ENCODE data around the gene RFC5. TPM values are rescaled to one million over a fixed set of nuclear protein-coding genes. Genes with fewer than 3 reads are reported as not detected.

Gene RFC5
- total and polyA plus RNA-seq, 2 of the 4 experiments (the other 2 are of a cell fraction): 14.7 to 20.1 TPM

DNA sequence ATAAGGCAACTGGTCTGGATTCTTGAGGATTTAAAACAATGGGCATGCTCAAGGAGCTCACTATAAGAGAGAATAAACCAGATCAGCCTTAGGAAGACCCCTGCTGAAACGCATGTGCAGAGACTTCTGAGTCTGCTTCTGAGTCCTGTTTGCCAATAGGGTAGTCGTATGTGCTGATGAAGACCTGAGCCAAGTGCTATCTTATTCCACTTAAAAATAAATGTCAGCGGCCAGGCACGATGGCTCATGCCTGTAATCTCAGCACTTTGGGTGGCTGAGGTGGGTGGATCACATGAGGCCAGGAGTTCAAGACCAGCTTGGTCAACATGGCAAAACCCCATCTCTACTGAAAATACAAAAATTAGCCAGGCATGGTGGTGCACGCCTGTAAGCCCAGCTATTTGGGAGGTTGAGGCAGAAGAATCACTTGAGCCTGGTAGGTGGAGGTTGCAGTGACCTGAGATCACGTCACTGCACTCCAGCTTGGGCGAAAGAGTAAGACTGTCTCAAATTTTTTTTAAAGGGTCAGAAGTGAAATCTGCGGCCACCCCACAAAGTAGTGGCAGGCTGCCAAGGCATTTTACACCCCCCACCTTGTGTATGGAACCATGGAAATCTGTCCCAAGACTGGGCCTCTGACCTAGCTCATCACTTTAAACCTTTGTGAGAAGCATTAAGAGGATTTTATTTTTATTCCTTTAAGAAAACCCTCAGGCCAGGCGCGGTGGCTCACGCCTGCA is 20.3 kb downstream of the RFC5 start:
- POLR2A ChIA-PET (ENCODE audit: unreplicated experiment): interaction anchor here (0.8 kb wide), 1 partner anchor 10 kb away, joined by 3 read pairs; no protein-coding TSS in a partner anchor
- BruUV-seq (replicated peaks): no TSS peak
- CTCF ChIA-PET: no interaction called here

More for the DNA sequence above, 20.3 kb downstream of the RFC5 start:
- DNase-seq: no peak
- H2BK15ac ChIP-seq (ENCODE audit: low read depth, low read length): no peak overlapping the region
- no peak overlapping the region for H3K56ac ChIP-seq (ENCODE audit: extremely low read depth, insufficient read depth, low read length)
- no peak overlapping the region for H2BK120ac ChIP-seq (ENCODE audit: low read depth, low read length)
- H4K20me1 ChIP-seq (ENCODE audit: insufficient read depth, low read length): peaks cover 14% of the 10 kb centered on the region; the same call in 1 of the 2 replicates
- H2AK9ac ChIP-seq (replicated peaks; ENCODE audit: low read depth, low read length, poor library complexity): no peak overlapping the region
- ATAC-seq (ENCODE audit: low read depth): no peak
- H3K4me2 ChIP-seq (ENCODE audit: low read depth, low read length): no peak overlapping the region
- H3K4ac ChIP-seq (ENCODE audit: low read depth, low read length): no peak overlapping the region
- no peak overlapping the region for H4K5ac ChIP-seq (ENCODE audit: low read depth, low read length)
- intact Hi-C loops (cut with micrococcal nuclease) (no loop called here), in situ Hi-C loops (cut with MboI; ENCODE audit: low sequenced_read_pairs) (loop anchor here (25.0 kb wide), 1 partner anchor 350 kb away; the partner anchor contains the start of gene SUDS3), dilution Hi-C loops (cut with HindIII; ENCODE audit: low sequenced_read_pairs, unreplicated experiment) (no loop called here)
- H2BK20ac ChIP-seq (ENCODE audit: low read depth, low read length): no peak overlapping the region
- no peak overlapping the region for H3K14ac ChIP-seq (replicated peaks; ENCODE audit: low read depth, low read length)
- H3K4me1 ChIP-seq (ENCODE audit: control insufficient read depth, insufficient read depth, low read length): no peaks in the 10 kb centered on the region
- no peak overlapping the region for H2AK5ac ChIP-seq (ENCODE audit: low read depth, low read length)
- no peak overlapping the region for H3K9ac ChIP-seq (ENCODE audit: low read depth, low read length)
- H2AFZ ChIP-seq (replicated peaks; ENCODE audit: low read length, poor library complexity): no peak overlapping the region
- no peak overlapping the region for H3K18ac ChIP-seq (ENCODE audit: low read depth, low read length)
- no peaks in the 10 kb centered on the region for H3K9me3 ChIP-seq (ENCODE audit: control insufficient read depth, insufficient read depth, low read length)
- WGBS, 2 experiments (ENCODE audit: extremely low coverage in 2 of 2, insufficient read length in 1 of 2): 100% methylated on average over 1 of the region's 11 CpGs; no CpG with 5 or more reads in 1 of the 2 experiments
- H4K91ac ChIP-seq (ENCODE audit: insufficient read depth, low read depth, low read length): no peak overlapping the region
- no peak overlapping the region for H4K8ac ChIP-seq (ENCODE audit: low read depth in 2 of 2, low read length in 2 of 2)
- TF ChIP-seq MAFK (IDR thresholded peaks at IDR 0.05; ENCODE audit: low read depth, low read length) (no peak), NFE2L2 (IDR thresholded peaks at IDR 0.05; ENCODE audit: low read depth, low read length) (no peak), SMC3 (IDR thresholded peaks at IDR 0.05; ENCODE audit: low read depth, low read length) (no peak), BHLHE40 (IDR thresholded peaks at IDR 0.05; ENCODE audit: low read depth, low read length) (no peak), FOS (IDR thresholded peaks at IDR 0.05; ENCODE audit: low read depth, low read length) (no peak), RFX5 (IDR thresholded peaks at IDR 0.05; ENCODE audit: low read depth, low read length) (no peak), CEBPB (IDR thresholded peaks at IDR 0.05; ENCODE audit: low read depth, low read length) (no peak), RAD21 (IDR thresholded peaks at IDR 0.05; ENCODE audit: low read length) (no peak), MXI1 (IDR thresholded peaks at IDR 0.05; ENCODE audit: borderline replicate concordance, low read depth, low read length) (no peak)
- H3K23ac ChIP-seq (ENCODE audit: low read depth, low read length): no peak overlapping the region
- no peak overlapping the region for H2BK5ac ChIP-seq (ENCODE audit: low read depth, low read length, poor library complexity, severe bottlenecking)
- H3K4me3 ChIP-seq (ENCODE audit: insufficient read depth, low read depth, low read length): no peak overlapping the region
- H3K27ac ChIP-seq (ENCODE audit: insufficient read depth, low read length): no peak overlapping the region
- no peaks in the 10 kb centered on the region for H3K27me3 ChIP-seq (ENCODE audit: control insufficient read depth, insufficient read depth, low read length)
- peaks cover 61% of the 10 kb centered on the region for H3K36me3 ChIP-seq (ENCODE audit: control insufficient read depth, insufficient read depth, low read length)
- peaks cover 4% of the 10 kb centered on the region; the same call in 1 of the 2 replicates for H3K9me1 ChIP-seq (ENCODE audit: insufficient read depth, low read length)
- peaks cover 16 to 27% of the 10 kb centered on the region in 2 experiments; a peak in 3 of 4 replicates for H3K79me1 ChIP-seq (ENCODE audit: low read depth in 1 of 2, low read length in 2 of 2)
